Muscle of leg (tissue), 11 donors: ENCODE measurements around the gene EDEM1. TPM values are rescaled to one million over a fixed set of nuclear protein-coding genes. Genes with fewer than 3 reads are reported as not detected.
"Not testable (repeated sequence)": the region's sequence is repeated elsewhere in the genome, so short reads cannot be mapped to it uniquely, and the experiment has no call there.

ENCODE experiments used
- DNase-seq: peaks from one replicate; pipeline ENCODE4 v3.0.0; 2013
- H3K27ac ChIP-seq: one replicate; pipeline ENCODE4 v1.5.1; 2013; ENCODE audit warnings: mild to moderate bottlenecking, low read length, control low read depth
- H3K27me3 ChIP-seq: one replicate; pipeline ENCODE4 v1.6.1; 2013; ENCODE audit warnings: low read length; ENCODE audit not compliant: control insufficient read depth, insufficient read depth
- H3K36me3 ChIP-seq: one replicate; pipeline ENCODE4 v1.6.1; 2013; ENCODE audit warnings: low read length; ENCODE audit not compliant: control insufficient read depth, insufficient read depth
- H3K4me1 ChIP-seq: one replicate; pipeline ENCODE4 v1.6.1; 2013; ENCODE audit warnings: low read length; ENCODE audit not compliant: control insufficient read depth, insufficient read depth
- H3K4me3 ChIP-seq: one replicate; pipeline ENCODE4 v1.5.1; 2013; ENCODE audit warnings: low read length, control low read depth
- H3K9me3 ChIP-seq: replicated peaks from 2 replicates; pipeline ENCODE4 v1.6.1; 2013; ENCODE audit warnings: low read depth, low read length; ENCODE audit not compliant: control insufficient read depth
- WGBS: methylation state at CpG from one replicate; pipeline ENCODE4 v1.1.5; 2013; ENCODE audit warnings: missing lambda C conversion rate; ENCODE audit not compliant: insufficient coverage; 5-methylcytosine and 5-hydroxymethylcytosine counted together
- polyA plus RNA-seq, 8 donors: library from polyadenylated mRNA; unstranded; fragments of 120-200 nt; gene quantifications; one replicate each; pipeline versions ENCODE4 v1.2.1 to v1.2.3, GENCODE V29; 2013; ENCODE audit warnings: inconsistent platforms in 1 of 8, low replicate concordance in 1 of 8; ENCODE audit not compliant: insufficient read length in 8 of 8, insufficient read depth in 1 of 8
- total RNA-seq: library from RNA; stranded (reverse); fragments of 120-200 nt; gene quantifications from one replicate; pipeline ENCODE4 v1.2.4, GENCODE V29; 2013

EDEM1 gene
- total and polyA plus RNA-seq, 9 donors = 6.6 to 13.2 (median 9.1) TPM

GRCh38 chr3:5169807-5170206 is 17.7 kb upstream of the EDEM1 start:
- H3K4me3 ChIP-seq = no peak overlapping the region
- no peak for DNase-seq
- no CpG with 5 or more reads among the region's 2 CpGs for WGBS
- H3K27me3 ChIP-seq = no peaks in the 10 kb centered on the region
- no peaks in the 10 kb centered on the region for H3K4me1 ChIP-seq
- no peaks in the 10 kb centered on the region for H3K9me3 ChIP-seq
- no peak overlapping the region for H3K27ac ChIP-seq
- peaks cover 18% of the 10 kb centered on the region for H3K36me3 ChIP-seq

- no peak overlapping the region for H3K27ac ChIP-seq
- no peaks in the 10 kb centered on the region for H3K4me1 ChIP-seq
- no peak overlapping the region for H3K4me3 ChIP-seq
- no peaks in the 10 kb centered on the region for H3K9me3 ChIP-seq
- no CpG with 5 or more reads among the region's 5 CpGs for WGBS
- no peaks in the 10 kb centered on the region for H3K27me3 ChIP-seq
- no peak for DNase-seq
- H3K36me3 ChIP-seq = peaks cover 22% of the 10 kb centered on the region
Measured at GRCh38 chr3:5170975-5171374, 16.5 kb upstream of the EDEM1 start.

- no peaks in the 10 kb centered on the region for H3K4me1 ChIP-seq
- no peak overlapping the region for H3K27ac ChIP-seq
- H3K27me3 ChIP-seq = no peaks in the 10 kb centered on the region
- peaks cover 22% of the 10 kb centered on the region for H3K36me3 ChIP-seq
- no peak overlapping the region for H3K4me3 ChIP-seq
- DNase-seq = no peak
- H3K9me3 ChIP-seq = no peaks in the 10 kb centered on the region
- WGBS = no CpG with 5 or more reads among the region's 4 CpGs
Measured at GRCh38 chr3:5172018-5172417, 15.5 kb upstream of the EDEM1 start.

- H3K4me3 ChIP-seq, H3K27me3 ChIP-seq, DNase-seq, H3K27ac ChIP-seq, H3K9me3 ChIP-seq, H3K4me1 ChIP-seq: not testable (repeated sequence)
- WGBS = no CpG with 5 or more reads among the region's 2 CpGs
- H3K36me3 ChIP-seq = peaks cover 21% of the 10 kb centered on the region
Measured at GRCh38 chr3:5179036-5179435, 8.5 kb upstream of the EDEM1 start.

- Histone ChIP-seq H3K4me3 (no peak overlapping the region), H3K9me3 (no peaks in the 10 kb centered on the region), H3K4me1 (no peaks in the 10 kb centered on the region), H3K27me3 (no peaks in the 10 kb centered on the region), H3K36me3 (peaks cover 17% of the 10 kb centered on the region), H3K27ac (no peak overlapping the region)
- WGBS = 58% methylated on average over 1 of the region's 2 CpGs
- peak; percentile 45 for DNase-seq
Measured at GRCh38 chr3:5181469-5182141, 5.9 kb upstream of the EDEM1 start.

GRCh38 chr3:5183714-5184113 is 3.8 kb upstream of the EDEM1 start:
- not testable (repeated sequence) for H3K36me3 ChIP-seq, H3K4me3 ChIP-seq
- 100% methylated on average over 1 of the region's 12 CpGs for WGBS

GRCh38 chr3:5184499-5184898 is 3.0 kb upstream of the EDEM1 start:
- H3K27ac ChIP-seq = no peak overlapping the region
- WGBS = 100% methylated on average over 2 of the region's 6 CpGs
- H3K4me3 ChIP-seq = no peak overlapping the region
- H3K4me1 ChIP-seq = peaks cover 8% of the 10 kb centered on the region
- DNase-seq = peak; percentile 22
- no peaks in the 10 kb centered on the region for H3K9me3 ChIP-seq
- peaks cover 2% of the 10 kb centered on the region for H3K36me3 ChIP-seq
- H3K27me3 ChIP-seq = no peaks in the 10 kb centered on the region

More at GRCh38 chr3:5183714-5184113, 3.8 kb upstream of the EDEM1 start:
- not testable (repeated sequence) for DNase-seq, H3K27ac ChIP-seq, H3K4me1 ChIP-seq, H3K9me3 ChIP-seq, H3K27me3 ChIP-seq

GRCh38 chr3:5185093-5185673 is 2.3 kb upstream of the EDEM1 start:
- H3K4me3 ChIP-seq = no peak overlapping the region
- no peak for DNase-seq
- H3K4me1 ChIP-seq = peaks cover 8% of the 10 kb centered on the region
- H3K9me3 ChIP-seq = no peaks in the 10 kb centered on the region
- peaks cover 2% of the 10 kb centered on the region for H3K36me3 ChIP-seq
- no peaks in the 10 kb centered on the region for H3K27me3 ChIP-seq
- H3K27ac ChIP-seq = no peak overlapping the region
- WGBS = 25% methylated on average over 1 of the region's 5 CpGs

GRCh38 chr3:5186089-5186857 is 1.2 kb upstream of the EDEM1 start:
- no peaks in the 10 kb centered on the region for H3K9me3 ChIP-seq
- peaks cover 10% of the 10 kb centered on the region for H3K4me1 ChIP-seq
- DNase-seq = peak; percentile 51
- no peaks in the 10 kb centered on the region for H3K27me3 ChIP-seq
- peak overlapping the region; percentile 52 for H3K4me3 ChIP-seq
- H3K36me3 ChIP-seq = peaks cover 2% of the 10 kb centered on the region
- WGBS = 70% methylated on average over 2 of the region's 6 CpGs
- H3K27ac ChIP-seq = peak overlapping the region; percentile 72

GRCh38 chr3:5186858-5187155 is 700 bp upstream of the EDEM1 start:
- no CpG with 5 or more reads among the region's 8 CpGs for WGBS
- peaks cover 10% of the 10 kb centered on the region for H3K4me1 ChIP-seq

More at GRCh38 chr3:5186858-5187155, 700 bp upstream of the EDEM1 start:
- peak; percentile 67 for DNase-seq
- Histone ChIP-seq H3K36me3 (peaks cover 2% of the 10 kb centered on the region), H3K27me3 (no peaks in the 10 kb centered on the region), H3K4me3 (peak overlapping the region; percentile 52), H3K9me3 (no peaks in the 10 kb centered on the region), H3K27ac (peak overlapping the region; percentile 72)
